Suppressor macrophage treated with lipopolysaccharide for 1 hour (primary cell): ENCODE data around the gene C5.
A peak's percentile ranks its signal among the peaks of the same experiment; 100 is the strongest.
"Not testable (repeated sequence)": the region's sequence is repeated elsewhere in the genome, so short reads cannot be mapped to it uniquely, and the experiment has no call there.

ENCODE experiments used
- DNase-seq, 3 donors: peaks; one replicate each; pipeline ENCODE4 v3.0.0-alpha.2; 2020 to 2022

The C5 gene

DNA sequence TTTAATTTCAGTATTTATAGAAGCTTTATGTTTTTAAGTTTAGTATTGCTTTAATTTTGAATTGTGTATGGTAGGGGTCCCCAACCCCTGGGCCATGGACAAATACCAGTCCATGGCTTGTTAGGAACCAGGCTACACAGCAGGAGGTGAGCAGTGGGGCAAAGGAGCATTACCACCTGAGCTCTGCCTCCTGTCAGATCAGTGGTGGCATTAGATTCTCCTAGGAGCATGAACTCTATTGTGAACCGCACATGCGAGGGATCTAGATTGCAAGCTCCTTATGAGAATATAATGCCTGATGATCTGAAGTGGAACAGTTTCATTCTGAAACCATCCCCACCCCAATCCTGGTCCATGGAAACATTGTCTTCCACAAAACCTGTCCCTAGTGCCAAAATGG, 1.9 kb downstream of the C5 start:
- DNase-seq: no peak

DNA sequence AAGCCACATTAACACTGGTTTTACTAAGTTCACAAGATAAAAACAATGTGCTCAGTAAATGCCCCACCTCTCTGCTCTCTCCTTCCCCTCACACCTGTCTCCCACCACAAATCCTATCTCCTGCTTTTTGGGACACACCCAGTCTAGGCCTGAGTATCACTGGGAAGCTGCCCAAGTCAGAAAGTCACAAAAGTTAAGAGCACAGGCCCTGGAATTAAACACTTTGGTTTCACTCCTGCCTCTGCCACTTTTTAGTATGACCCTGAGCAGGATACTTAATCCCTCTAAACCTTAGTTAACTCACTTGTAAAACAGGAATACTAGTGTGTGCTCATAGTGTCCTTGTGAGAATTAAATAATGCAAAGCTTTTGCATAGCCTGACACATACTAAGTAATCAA, 11.3 kb downstream of the C5 start:
- DNase-seq: no peak

DNA sequence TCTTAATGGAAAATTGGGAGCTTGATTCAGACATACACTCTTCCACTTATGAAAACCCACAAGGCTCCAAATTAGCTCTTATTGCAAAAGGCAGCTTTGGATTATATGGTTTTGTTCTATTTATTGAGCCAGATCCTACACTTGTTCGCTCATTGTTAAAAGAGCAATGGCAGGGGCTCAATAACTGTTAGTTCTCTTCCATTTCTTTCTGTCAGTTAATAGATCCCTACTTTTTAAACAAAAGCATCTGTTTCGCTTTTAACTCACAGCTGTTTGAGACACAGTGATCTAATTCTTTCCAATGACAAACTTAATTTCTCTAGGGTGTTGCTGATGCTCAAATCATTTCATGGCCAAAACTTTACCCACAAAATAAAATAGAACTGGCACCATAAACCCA, 11.7 kb downstream of the C5 start:
- DNase-seq: no peak

GRCh38 chr9:121035717-121036116, 14.4 kb downstream of the C5 start:
- not testable (repeated sequence) for DNase-seq

DNA sequence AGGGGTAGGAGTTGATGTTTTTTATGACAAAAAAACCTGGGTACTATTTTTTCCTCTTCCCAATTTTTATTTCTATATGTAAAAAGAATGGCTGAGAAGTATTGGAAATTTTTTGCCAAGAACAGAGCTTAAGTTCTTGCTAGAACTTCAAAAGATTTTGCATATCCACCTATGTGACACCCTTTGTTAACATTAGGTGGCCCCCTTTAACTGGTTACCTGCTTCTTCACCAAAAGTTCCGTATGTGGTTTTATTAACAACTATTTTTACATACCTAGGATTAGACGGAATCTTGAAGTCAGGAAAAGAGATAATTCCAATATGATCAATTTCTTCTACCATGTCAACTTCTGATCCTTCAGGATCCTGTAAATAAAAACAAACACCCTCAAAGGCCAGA, 15.5 kb downstream of the C5 start:
- no peak for DNase-seq

GRCh38 chr9:121029469-121029868, 20.6 kb downstream of the C5 start:
- no peak for DNase-seq

DNA sequence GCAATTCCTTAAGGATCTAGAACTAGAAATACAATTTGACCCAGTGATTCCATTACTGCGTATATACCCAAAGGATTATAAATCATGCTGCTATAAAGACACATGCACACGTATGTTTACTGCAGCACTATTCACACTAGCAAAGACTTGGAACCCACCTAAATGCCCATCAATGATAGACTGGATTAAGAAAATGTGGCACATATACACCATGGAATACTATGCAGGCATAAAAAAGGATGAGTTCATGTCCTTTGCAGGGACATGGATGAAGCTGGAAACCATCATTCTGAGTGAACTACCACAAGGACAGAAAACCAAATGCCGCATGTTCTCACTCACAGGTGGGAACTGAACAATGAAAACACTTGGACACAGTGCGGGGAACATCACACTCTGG, 21.8 kb downstream of the C5 start:
- DNase-seq: not testable (repeated sequence)

DNA sequence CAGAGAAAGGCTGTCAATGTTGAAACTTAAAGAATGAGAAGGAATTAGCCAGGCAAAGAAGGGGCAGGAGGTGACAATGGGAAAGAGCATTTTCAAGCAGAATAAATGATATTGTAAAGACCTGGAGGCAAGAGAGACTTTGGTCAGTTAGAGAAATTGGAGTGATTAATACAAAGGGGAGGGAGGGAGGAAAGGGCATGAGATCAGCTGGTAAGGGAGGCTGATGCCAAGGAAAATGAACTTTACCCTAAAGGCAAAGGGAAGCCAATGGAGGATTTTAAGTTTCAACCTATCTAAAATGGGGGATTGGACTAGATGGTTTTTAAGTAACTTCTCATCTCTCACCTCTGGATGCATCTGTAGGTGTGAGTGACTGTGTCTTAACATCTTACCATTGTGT, 23.3 kb downstream of the C5 start:
- no peak for DNase-seq

DNA sequence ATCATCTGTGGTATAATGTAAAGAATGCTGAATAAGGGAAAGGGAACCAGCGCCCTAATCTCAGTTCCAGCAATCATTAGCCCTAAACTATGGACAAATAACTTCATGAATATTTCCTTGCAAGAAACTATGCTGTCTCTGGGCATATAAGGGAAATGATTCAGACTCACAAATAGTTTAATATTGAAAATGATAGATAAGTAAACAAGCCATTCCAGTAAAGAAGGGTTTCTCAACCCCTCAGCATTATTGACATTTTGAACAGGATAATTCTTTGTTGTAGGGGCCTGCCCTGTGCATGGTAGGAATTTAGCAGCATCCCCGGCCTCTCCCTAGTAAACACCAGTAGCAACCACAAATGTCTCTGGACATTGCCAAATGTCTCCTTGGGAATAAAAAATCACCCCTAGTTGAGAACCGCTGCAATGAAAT, 23.8 kb downstream of the C5 start:
- no peak for DNase-seq

DNA sequence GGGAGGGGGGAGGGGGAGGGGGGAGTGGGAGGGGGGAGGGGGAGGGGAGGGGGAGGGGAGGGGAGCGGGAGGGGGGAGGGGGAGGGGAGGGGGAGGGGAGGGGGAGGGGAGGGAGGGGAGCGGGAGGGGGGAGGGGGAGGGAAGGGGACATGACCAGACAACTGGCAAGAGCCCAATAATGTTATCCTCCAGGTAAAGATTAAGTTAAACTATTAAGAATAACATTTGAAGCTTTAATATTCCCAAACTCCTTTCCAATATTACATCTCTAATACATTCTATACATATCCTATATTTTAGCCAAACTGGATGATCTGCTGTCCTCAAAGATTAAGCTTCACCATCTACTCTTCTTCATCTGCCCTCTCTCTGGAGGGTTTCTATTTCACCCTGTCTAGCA, 25.8 kb downstream of the C5 start:
- no peak for DNase-seq

- DNase-seq: peak in 2 of 3 donors; percentile 5 to 25
Measured at GRCh38 chr9:121023064-121023463, 27.0 kb downstream of the C5 start.

GRCh38 chr9:121021301-121021700, 28.8 kb downstream of the C5 start:
- no peak for DNase-seq

DNA sequence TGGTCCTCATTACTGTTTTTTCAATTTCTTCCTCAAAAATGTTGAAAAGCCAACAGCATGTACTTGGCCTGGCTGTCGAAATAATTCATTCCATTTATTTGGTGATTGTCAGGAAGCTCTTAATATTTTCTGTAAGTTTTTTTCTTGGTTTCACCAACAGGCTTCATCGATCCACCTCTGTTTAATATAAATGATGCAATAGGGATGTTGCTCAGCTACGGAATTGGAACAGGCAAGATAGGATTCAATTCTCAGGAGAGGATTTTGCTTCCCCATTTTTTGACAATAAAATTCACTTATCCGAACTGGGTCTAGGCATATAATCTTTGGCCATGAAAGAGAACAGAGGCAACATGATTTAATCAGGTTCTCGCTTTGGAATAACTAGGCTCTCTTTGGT, 30.8 kb downstream of the C5 start:
- DNase-seq: no peak

- DNase-seq: no peak
Measured at GRCh38 chr9:121013911-121014310, 36.2 kb downstream of the C5 start.

DNA sequence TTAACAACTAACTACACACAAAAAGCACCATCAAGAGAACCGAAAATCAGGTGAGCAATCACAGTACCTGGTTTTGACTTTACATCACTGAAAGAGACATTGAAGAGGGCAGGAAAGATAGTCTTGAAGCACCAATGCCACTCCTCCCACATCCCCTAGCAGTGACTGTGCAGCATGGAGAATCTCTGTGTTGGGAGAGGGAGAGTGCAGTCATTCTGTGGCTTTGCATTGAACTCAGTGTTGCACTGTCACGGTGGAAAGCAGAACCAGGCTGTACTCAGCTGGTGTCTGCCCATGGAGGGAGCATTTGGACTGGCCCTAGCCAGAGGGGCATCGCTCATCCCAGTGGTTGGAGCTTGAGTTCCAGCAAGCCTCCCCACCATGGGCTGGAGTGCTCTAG, 40.4 kb downstream of the C5 start:
- DNase-seq: peak in 2 of 3 donors; percentile 8 to 16

DNA sequence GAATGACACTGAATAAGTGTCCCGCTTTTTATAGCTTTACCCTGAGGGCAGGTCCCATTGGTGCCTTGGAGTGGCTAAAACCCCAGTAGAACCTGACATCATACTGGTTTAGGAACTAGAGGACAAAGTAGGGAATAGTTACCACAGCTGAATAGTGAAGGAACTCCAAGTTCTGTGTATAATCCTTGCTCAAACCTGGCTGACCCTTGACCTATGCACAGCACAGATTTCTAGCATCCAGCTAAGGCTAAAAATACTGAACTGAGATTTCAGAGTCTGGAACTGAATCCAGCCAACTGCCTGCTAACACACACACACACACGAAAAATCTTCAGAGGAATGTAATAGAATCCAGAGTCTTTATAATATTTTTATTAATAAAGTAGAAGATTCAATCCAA, 50.8 kb downstream of the C5 start:
- no peak for DNase-seq

GRCh38 chr9:120998111-120998510, 52.0 kb downstream of the C5 start:
- DNase-seq: no peak

DNA sequence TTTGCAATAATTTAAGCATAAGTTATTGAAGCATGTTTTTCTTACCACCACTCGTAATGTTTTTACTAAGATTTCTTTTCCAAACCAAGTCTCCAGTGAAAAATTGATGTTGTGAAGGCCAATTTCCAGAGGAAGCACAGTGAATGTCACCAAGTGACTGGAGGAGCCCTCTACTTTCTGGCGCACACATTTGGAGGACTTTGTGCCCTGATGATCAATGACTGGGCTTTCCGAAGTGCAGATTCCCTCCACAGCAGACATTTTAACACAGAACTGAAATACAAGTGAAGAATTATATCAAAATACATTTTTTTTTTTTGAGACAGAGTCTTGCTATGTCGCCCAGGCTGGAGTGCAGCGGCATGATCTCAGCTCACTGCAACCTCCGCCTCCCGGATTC, 52.6 kb downstream of the C5 start:
- no peak for DNase-seq

DNA sequence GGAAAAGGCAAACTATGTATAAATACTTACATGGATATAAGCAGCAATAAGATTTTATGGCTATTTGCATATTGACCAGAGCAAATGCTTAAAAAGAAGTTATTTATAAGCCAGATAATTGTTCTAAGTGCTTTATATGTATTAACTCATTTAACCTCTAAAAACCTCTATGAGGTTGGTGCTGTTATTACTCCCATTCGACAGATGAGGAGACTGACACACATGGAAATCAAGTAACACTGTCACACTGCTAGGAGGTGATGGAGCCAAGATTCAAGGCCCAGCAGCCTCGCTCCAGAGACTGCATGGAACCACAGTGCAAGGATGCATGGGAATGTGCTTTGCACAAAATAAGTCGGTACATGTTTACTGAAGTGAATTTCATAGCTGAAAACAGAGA, 53.7 kb downstream of the C5 start:
- DNase-seq: no peak

DNA sequence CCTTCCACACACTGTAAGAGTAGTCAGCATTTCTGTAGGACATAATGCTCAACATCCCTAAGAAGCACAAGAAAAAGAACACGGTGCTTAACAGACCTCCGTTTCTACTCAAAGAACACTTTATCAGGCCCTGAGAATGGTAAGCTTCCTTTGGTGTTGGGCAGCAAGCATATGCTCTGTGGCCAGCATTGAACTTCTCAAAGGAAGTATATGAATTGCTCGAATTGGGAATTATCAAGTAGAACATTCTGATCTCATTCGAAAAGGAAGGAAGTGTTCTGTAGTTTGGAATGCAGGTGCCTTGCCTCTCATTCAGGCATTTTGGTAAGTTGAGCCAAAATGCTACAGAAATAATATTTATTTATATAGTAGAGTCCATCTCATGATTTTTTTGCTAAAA, 61.0 kb downstream of the C5 start:
- no peak for DNase-seq

- peak; percentile 48 to 56 (median 55) for DNase-seq
Measured at GRCh38 chr9:120985819-120986222, 64.3 kb downstream of the C5 start.

- DNase-seq: peak in 1 of 3 donors; percentile 13
Measured at GRCh38 chr9:120983259-120983837, 66.7 kb downstream of the C5 start.

DNA sequence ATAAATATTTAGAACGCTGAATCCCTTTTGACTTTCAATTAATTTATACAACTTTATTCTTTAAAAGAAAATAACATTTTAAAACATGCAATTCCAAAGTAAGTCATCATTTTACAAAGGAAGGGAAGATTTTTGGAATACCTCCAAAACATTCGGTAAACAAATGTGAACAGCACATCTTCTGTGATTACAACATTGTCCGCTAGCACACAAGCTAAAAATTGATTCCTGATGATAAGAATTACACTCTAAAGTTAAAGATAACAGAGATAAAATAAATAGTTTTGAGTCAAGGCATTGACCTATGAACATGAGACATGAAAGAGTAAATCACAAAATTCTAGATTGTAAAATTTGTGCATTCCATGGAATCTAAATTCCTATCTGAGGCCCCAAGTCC, 67.2 kb downstream of the C5 start:
- DNase-seq: no peak

GRCh38 chr9:120980951-120981350, 69.1 kb downstream of the C5 start:
- no peak for DNase-seq

- DNase-seq: no peak
Measured at GRCh38 chr9:120979797-120980196, 70.3 kb downstream of the C5 start.

DNA sequence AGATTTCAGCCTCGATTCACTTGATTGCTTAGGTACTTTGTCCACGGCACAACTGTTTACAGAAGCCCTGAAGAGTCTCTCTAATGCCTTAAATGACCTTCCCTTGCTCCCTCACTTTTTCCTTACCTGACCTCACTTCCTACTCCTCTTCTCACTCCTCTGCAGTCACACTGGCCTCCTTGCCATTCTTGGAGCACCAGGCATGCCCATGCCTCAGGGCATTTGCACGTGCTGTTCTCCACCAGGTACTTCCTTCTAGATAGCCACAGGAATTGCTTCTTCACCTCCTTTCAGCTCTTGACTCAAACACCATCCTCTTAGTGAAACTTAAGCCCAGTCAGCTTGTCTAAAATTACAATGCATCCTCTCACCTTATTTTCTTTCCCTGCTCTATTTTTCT, 71.1 kb downstream of the C5 start:
- no peak for DNase-seq
